Transverse colon (tissue), 4 donors: Measurements from ENCODE around the gene NPTX2. TPM values are rescaled to one million over a fixed set of nuclear protein-coding genes. Genes with fewer than 3 reads are reported as not detected.

Source experiments
- DNase-seq: peaks from one replicate; pipeline ENCODE4 v3.0.0-alpha.2; 2019
- H3K27ac ChIP-seq, 4 donors: fragments of 200-600 bp; sonication (generic); 2 replicates each; pipeline ENCODE4 v1.5.1; 2016 to 2018; ENCODE audit warnings: inconsistent platforms in 4 of 4
- H3K27me3 ChIP-seq: fragments of 200-600 bp; sonication (generic); 2 replicates; pipeline ENCODE4 v1.5.1; 2017; ENCODE audit warnings: inconsistent platforms
- H3K36me3 ChIP-seq, 4 donors: fragments of 200-600 bp; sonication (generic); 2 replicates each; pipeline ENCODE4 v1.5.1; 2017 to 2019; ENCODE audit warnings: inconsistent platforms in 4 of 4
- H3K4me1 ChIP-seq, 4 donors: fragments of 200-600 bp; sonication (generic); 2 replicates each; pipeline ENCODE4 v1.5.1; 2017 to 2020; ENCODE audit warnings: inconsistent platforms in 4 of 4
- H3K4me3 ChIP-seq, 4 donors: fragments of 200-600 bp; sonication (generic); 1 replicate in 1 of 4; 2 replicates in 3 of 4; pipeline versions ENCODE4 v1.5.1 to v1.6.1; 2017 to 2019; ENCODE audit warnings: inconsistent platforms in 4 of 4
- H3K9me3 ChIP-seq, 2 donors: fragments of 200-600 bp; sonication (generic); 2 replicates each; pipeline ENCODE4 v1.5.1; 2017 to 2019; ENCODE audit warnings: inconsistent platforms in 2 of 2
- CTCF ChIP-seq, 5 experiments: fragments of 200-600 bp in 3 of 5; fragments of 450-650 bp in 2 of 5; sonication (generic) in 3 of 5; IDR thresholded peaks; 1 replicate in 2 of 5; 2 replicates in 3 of 5; pipeline ENCODE4 v1.5.1; 2016 to 2017; ENCODE audit warnings: antibody characterized with exemption in 5 of 5, inconsistent platforms in 3 of 5, mild to moderate bottlenecking in 2 of 5, moderate library complexity in 1 of 5
- EP300 ChIP-seq: sonication (generic); formaldehyde crosslinking; IDR thresholded peaks from one replicate; pipeline ENCODE4 v1.6.1; 2017; ENCODE audit warnings: antibody characterized with exemption, low read depth
- POLR2A ChIP-seq: fragments of 450-650 bp; IDR thresholded peaks from one replicate; pipeline ENCODE4 v1.6.1; 2016; ENCODE audit warnings: antibody characterized with exemption, mild to moderate bottlenecking, moderate library complexity
- POLR2AphosphoS5 ChIP-seq, 3 donors: sonication (generic); formaldehyde crosslinking; IDR thresholded peaks; one replicate each; pipeline ENCODE4 v1.6.1; 2016; ENCODE audit warnings: antibody characterized with exemption in 3 of 3
- WGBS, 2 donors: methylation state at CpG; one replicate each; pipeline ENCODE4 v1.1.5; 2018; ENCODE audit warnings: low coverage in 1 of 2; 5-methylcytosine and 5-hydroxymethylcytosine counted together
- in situ Hi-C, 4 donors: fragments of 200-750 bp; cut with MboI; loops; one replicate each; pipeline versions ENCODE4 v1.15.0 to v1.15.1; 2017; ENCODE audit warnings: low sequenced_read_pairs in 3 of 4, low pct_ligation_motif_present in 1 of 4, low pct_unique_long_range_greater_than_20kb in 1 of 4
- intact Hi-C: fragments of 100-400 bp; cut with DNase I; formaldehyde crosslinking; loops from one replicate; pipeline ENCODE4 v1.15.1; 2023; ENCODE audit warnings: low total_unique reads
- total RNA-seq, 4 donors: library from RNA; depleted of rRNA; stranded (reverse); fragments of >200 nt; gene quantifications; one replicate each; pipeline ENCODE4 v1.1.0, GENCODE V29; 2016

Gene NPTX2
- total RNA-seq, 4 donors from 2014 or later, result 3.4 to 11.5 (median 6.3) TPM

- WGBS, 2 donors, result 45 to 61% methylated on average over 2 of the region's 2 CpGs
- no peak for TF ChIP-seq CTCF (IDR thresholded peaks at IDR 0.05)
- TF ChIP-seq POLR2AphosphoS5 (IDR thresholded peaks at IDR 0.05), result no peak
- no peak for TF ChIP-seq POLR2A
- TF ChIP-seq EP300, result no peak
- no peaks in the 10 kb centered on the region for H3K36me3 ChIP-seq
- intact Hi-C loops (no loop called here), in situ Hi-C loops (no loop called here)
- peaks cover 6% of the 10 kb centered on the region for H3K27me3 ChIP-seq
- H3K9me3 ChIP-seq, result peaks cover 6 to 10% of the 10 kb centered on the region in 2 donors
- DNase-seq, result no peak
- no peak overlapping the region for H3K27ac ChIP-seq
- no peaks in the 10 kb centered on the region for H3K4me1 ChIP-seq
- H3K4me3 ChIP-seq, result no peak overlapping the region
Measured at GRCh38 chr7:98575878-98576277, 41.2 kb upstream of the NPTX2 start.

- no peak for DNase-seq
- Histone ChIP-seq H3K27me3 (peaks cover 6% of the 10 kb centered on the region), H3K4me3 (no peak overlapping the region), H3K27ac (no peak overlapping the region), H3K4me1 (no peaks in the 10 kb centered on the region), H3K9me3 (no peaks in the 10 kb centered on the region), H3K36me3 (no peaks in the 10 kb centered on the region)
- intact Hi-C loops (no loop called here), in situ Hi-C loops (no loop called here)
- no peak for TF ChIP-seq POLR2A
Measured at GRCh38 chr7:98584830-98585229, 32.3 kb upstream of the NPTX2 start.

DNA sequence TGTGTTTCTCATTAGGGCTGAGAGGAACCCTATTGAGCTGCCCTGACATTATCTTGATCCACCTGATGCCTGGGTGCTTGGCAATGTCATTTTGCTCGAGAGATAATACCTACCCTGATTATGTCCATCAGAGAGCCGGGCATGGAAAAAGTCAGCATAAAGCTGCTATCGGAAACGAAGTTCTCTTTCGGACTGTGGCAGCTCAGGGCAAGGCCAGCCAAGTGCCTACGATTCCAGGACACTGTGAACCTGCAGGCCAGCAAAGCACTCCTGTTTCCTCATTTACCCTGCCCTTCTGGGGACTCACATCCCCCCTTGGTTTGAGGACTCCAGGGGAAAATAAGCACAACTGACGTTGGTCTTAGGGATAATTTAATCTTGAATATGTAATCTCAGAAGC is 25.2 kb upstream of the NPTX2 start:
- 76 to 82% methylated on average over 7 of the region's 7 CpGs for WGBS, 2 donors
- TF ChIP-seq POLR2A, result no peak
- TF ChIP-seq EP300, result no peak
- TF ChIP-seq CTCF (IDR thresholded peaks at IDR 0.05), result no peak
- no peak for TF ChIP-seq POLR2AphosphoS5 (IDR thresholded peaks at IDR 0.05)
- no peak overlapping the region for H3K27ac ChIP-seq
- H3K9me3 ChIP-seq, result no peaks in the 10 kb centered on the region
- H3K4me1 ChIP-seq, result no peaks in the 10 kb centered on the region
- intact Hi-C loops, result no loop called here
- no peak overlapping the region for H3K4me3 ChIP-seq
- no peak for DNase-seq
- H3K36me3 ChIP-seq, result no peaks in the 10 kb centered on the region
- in situ Hi-C loops, result no loop called here
- no peaks in the 10 kb centered on the region for H3K27me3 ChIP-seq

DNA sequence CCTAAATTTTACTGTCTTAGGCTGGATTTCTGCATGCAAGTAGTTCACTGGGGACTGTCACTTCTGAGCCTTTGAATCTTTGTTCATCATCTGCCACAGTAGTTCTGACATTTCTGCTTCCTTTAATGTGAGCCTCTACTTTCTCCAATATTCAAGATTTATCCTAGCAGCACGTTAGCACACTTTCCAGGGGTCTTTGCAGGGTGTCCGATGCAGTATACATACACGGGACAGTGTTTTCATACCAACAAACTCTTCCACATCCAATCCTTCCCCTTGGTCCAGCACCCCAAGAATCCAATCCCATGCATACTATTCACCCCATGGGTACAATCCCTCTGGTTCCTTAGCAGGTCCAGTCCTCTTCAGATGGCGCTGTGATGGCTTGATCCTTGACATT is 22.7 kb upstream of the NPTX2 start:
- H3K36me3 ChIP-seq, result no peaks in the 10 kb centered on the region
- intact Hi-C loops (no loop called here), in situ Hi-C loops (no loop called here)
- H3K9me3 ChIP-seq, result no peaks in the 10 kb centered on the region
- no peaks in the 10 kb centered on the region for H3K27me3 ChIP-seq
- no peak for TF ChIP-seq EP300
- TF ChIP-seq CTCF (IDR thresholded peaks at IDR 0.05), result no peak
- TF ChIP-seq POLR2AphosphoS5 (IDR thresholded peaks at IDR 0.05), result no peak
- no peak for TF ChIP-seq POLR2A
- no peak overlapping the region for H3K27ac ChIP-seq
- 66 to 92% methylated on average over 2 to 4 of the region's 4 CpGs for WGBS, 2 donors
- no peak for DNase-seq
- H3K4me3 ChIP-seq, result no peak overlapping the region
- no peaks in the 10 kb centered on the region for H3K4me1 ChIP-seq

GRCh38 chr7:98594787-98595186 is 22.3 kb upstream of the NPTX2 start:
- intact Hi-C loops (no loop called here), in situ Hi-C loops (no loop called here)
- peaks cover 0 to 4% (median 0%) of the 10 kb centered on the region in 4 donors for H3K4me1 ChIP-seq
- DNase-seq, result no peak
- no peak overlapping the region for H3K27ac ChIP-seq
- H3K4me3 ChIP-seq, result no peak overlapping the region
- WGBS, 2 donors, result 61 to 64% methylated on average over 2 to 5 of the region's 5 CpGs
- no peaks in the 10 kb centered on the region for H3K9me3 ChIP-seq
- H3K27me3 ChIP-seq, result no peaks in the 10 kb centered on the region
- TF ChIP-seq CTCF (IDR thresholded peaks at IDR 0.05) (no peak), POLR2AphosphoS5 (IDR thresholded peaks at IDR 0.05) (no peak), EP300 (no peak), POLR2A (no peak)
- H3K36me3 ChIP-seq, result no peaks in the 10 kb centered on the region
